ENCODE data around the gene PACSIN1.

The PACSIN1 gene

GRCh38 chr6:34562350-34562749, 96.5 kb downstream of the PACSIN1 start:
- no peak for DNase-seq (ENCODE audit: low spot score)

- no peak for DNase-seq (ENCODE audit: low spot score)
Measured at GRCh38 chr6:34562861-34563512, 97.1 kb downstream of the PACSIN1 start.

- no peak for DNase-seq (ENCODE audit: low spot score)
Measured at GRCh38 chr6:34563513-34563870, 97.6 kb downstream of the PACSIN1 start.

GRCh38 chr6:34564181-34564580, 98.3 kb downstream of the PACSIN1 start:
- no peak for DNase-seq (ENCODE audit: low spot score)

GRCh38 chr6:34565722-34566137, 99.9 kb downstream of the PACSIN1 start:
- no peak for DNase-seq (ENCODE audit: low spot score)

DNA sequence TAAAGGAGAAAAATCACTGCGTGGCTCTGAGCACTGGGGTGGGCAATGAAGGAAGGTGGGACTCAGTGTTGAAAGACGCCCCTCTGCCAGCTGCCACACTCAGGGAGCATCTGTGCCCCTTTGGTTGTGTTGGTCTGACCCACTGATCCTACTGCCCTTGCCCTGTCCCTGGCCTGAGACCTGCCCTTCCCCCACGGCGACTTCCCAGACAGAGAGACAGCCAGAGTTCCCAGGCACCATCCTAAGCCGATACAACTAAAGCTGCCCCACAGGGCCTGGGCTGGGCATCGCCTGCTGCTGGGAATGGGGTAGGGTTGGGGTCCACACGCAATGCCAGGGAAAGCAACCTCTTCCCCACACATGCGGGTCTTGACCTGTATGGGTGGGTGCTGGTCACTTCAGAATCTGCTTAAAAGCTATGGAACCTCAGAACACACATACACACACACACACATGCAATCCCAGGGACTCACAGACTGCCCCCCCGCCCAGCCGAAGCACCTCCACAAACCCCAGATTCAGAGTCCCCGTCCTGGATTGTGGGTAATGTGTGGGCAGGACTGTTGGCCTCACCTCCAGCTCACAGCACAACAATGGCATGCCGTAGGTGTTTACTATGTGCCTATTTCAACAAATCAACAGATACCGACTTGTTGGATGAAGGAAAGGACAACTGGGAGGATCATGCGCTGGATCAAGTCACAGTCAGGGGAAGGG, 101.1 kb downstream of the PACSIN1 start:
- no peak for DNase-seq (ENCODE audit: low spot score)

GRCh38 chr6:34568341-34569201, 102.7 kb downstream of the PACSIN1 start:
- DNase-seq (ENCODE audit: low spot score) = no peak

DNA sequence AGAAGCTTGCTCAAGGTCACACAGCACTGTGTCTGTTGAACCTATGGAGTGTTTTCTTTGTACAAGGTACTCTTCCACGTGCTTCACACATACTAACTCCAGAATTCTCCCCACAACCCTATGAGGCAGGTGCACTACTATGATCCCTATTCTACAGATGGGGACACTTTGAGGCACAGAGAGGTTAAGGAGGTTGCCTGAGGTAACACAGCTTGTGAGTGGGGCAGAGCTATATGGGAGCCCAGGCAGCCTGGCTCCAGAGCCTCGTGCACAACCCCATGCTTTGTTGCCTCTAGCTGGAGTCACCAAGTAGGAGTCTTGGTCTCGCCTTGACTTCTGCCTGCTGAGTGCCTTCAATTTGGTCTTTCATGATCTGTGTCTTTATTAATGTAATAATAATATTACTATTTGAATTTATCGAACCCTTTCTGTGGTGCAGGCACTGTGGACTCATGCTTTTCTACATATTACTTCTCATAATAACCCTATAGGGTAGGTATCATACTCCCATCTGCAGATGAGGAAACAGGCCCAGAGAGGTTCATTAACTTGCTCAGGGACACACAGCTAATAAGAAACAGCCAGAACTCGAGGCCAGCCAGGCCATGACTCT, 103.6 kb downstream of the PACSIN1 start:
- DNase-seq (ENCODE audit: low spot score) = no peak

GRCh38 chr6:34570066-34570833, 104.4 kb downstream of the PACSIN1 start:
- no peak for DNase-seq (ENCODE audit: low spot score)

GRCh38 chr6:34571388-34571787, 105.5 kb downstream of the PACSIN1 start:
- no peak for DNase-seq (ENCODE audit: low spot score)

- DNase-seq (ENCODE audit: low spot score) = no peak
Measured at GRCh38 chr6:34572021-34572420, 106.1 kb downstream of the PACSIN1 start.

GRCh38 chr6:34572585-34572984, 106.7 kb downstream of the PACSIN1 start:
- DNase-seq (ENCODE audit: low spot score) = no peak

DNA sequence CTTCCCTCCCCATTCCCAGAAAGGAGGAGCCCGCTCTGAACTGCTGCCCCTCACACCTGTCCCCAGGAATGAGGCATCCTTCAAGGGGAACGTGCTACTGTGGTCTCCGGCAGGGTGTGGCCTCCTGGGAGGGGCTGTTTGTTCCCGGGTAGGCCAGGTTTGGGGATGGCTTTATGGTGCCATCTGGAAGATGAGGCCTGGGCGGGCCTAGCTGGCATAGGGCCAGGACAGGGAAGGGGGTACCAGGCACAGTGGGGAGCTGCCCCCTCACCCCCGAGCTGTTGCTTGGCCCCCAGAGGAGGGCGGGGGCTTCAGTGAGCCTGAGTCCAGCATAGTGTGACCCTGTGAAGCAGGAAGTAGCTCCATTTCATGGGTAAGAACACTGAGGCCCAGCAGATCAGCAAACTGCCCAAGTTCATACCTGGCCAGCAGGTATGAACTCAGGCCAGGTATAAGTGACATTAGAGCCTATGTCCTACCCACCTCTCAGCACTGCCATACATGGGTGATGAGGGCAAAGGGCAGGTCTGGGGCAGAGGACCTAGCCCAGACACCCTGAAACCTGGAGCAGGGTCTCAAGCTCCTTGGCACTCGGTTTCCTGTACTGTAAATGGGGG, 107.8 kb downstream of the PACSIN1 start:
- DNase-seq (ENCODE audit: low spot score) = no peak

- DNase-seq (ENCODE audit: low spot score) = no peak
Measured at GRCh38 chr6:34574647-34575293, 108.9 kb downstream of the PACSIN1 start.

GRCh38 chr6:34575326-34575725, 109.5 kb downstream of the PACSIN1 start:
- no peak for DNase-seq (ENCODE audit: low spot score)

DNA sequence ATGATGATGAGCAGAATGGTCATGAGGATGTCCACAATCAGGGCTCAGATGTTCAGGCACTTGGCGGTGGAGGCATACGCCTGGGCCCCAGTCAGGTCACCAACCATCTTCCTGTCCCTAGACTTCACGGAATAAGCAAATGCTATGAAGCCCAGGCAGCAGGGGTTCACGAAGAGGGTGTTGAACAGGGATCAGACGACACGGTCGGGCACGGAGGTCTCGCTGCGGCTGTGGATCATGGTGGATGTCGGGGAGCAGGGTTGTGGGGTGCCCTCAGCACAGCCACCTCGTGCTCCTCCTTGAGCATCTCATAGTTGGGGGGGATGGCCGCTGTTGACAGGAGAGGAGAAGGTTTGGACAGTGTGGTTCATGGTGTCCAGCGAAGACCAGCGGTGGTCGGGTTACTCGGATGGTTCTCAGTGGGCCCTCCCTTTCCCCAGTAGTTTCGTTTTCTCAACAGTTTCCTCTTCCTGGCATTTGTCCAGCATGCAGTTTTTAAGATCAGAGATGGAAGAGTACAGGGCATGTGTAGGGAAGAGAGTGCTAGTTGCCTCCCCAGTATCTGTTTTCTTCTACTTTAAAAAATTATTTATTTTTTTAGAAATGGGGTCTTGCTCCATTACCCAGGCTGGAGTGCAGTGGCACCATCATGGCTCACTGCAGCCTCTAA, 110.5 kb downstream of the PACSIN1 start:
- DNase-seq (ENCODE audit: low spot score) = no peak

- no peak for DNase-seq (ENCODE audit: low spot score)
Measured at GRCh38 chr6:34578445-34579262, 112.8 kb downstream of the PACSIN1 start.

DNA sequence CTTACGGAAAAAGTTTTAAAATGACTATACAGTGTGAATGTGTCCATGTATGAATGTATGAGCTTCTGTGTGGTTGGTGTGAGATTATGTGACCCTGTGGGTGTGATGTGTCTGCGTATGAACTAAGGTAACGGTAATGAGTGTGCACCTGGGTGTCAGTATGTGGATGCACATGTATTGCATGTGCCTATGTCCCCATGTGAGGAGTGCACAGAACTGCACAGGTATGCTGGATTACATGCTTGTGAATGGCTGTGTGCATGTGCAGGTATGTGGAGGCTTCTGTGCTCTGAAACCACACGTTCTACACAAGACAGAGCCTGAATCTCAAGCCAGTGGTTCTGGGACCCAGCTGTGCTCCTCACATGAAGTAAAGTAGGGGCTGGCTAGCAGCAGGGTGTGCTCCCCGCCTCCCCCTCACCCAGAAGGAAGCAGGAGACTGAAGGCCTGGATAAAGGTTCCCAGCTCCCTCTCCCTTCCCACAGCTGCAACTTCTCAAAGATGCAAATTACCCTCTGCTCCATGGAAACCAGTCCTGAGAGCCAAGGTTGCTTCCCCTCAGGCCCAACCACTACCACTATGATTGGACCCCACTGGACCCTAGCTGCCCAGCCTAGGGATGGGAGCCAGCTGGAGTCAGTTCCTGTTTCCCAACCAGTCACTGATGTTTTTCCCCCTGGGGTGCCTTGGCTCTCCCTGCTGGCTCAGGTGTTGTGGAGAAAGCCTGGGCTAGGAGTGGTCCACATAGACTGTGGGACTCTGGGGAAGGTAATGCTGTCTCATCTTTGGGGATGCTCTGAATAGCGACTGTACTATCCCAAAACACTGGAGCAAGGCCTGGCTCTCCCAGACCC, 115.1 kb downstream of the PACSIN1 start:
- DNase-seq (ENCODE audit: low spot score) = no peak
